Raji (cell line): ENCODE measurements around the gene SAT1.

Experiments used
- POLR2A ChIP-seq: IDR thresholded peaks from 2 replicates; pipeline ENCODE4 v1.6.1; 2011; ENCODE audit warnings: low read depth, low read length, control low read depth; ENCODE audit not compliant: insufficient read depth

SAT1 gene

DNA sequence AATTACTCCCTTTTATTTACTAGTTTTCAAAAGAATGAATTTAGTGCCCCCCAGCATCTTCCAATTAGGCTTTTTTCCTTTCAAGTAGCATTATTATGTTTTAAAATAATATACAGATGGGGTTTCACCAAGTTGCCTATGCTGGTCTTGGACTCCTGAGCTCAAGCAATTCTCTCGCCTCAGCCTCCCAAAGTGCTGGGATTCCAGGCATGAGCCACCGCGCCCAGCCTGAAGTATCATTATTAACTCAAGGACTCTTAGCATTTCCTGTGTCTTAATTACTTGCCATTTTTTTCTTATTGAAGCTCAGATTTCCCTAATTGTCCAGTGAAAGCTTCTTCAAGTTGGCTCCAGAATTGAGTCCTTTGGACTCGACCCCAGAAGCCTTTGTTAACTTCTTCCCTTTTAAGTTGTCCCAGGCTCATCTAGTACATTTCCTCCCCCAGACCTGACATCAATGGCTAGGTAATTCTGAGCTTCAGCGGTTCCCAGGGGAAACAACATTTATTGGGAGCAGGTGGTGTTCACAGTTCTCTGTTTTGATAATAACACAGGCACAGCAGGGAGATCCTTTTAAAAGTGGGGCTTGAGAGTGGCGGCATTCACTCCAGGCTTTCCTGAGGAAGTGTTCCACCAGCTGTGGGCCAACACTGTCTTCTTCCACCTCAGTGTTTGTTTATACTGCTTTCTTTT, 10.0 kb downstream of the SAT1 start:
- no peak for TF ChIP-seq POLR2A

DNA sequence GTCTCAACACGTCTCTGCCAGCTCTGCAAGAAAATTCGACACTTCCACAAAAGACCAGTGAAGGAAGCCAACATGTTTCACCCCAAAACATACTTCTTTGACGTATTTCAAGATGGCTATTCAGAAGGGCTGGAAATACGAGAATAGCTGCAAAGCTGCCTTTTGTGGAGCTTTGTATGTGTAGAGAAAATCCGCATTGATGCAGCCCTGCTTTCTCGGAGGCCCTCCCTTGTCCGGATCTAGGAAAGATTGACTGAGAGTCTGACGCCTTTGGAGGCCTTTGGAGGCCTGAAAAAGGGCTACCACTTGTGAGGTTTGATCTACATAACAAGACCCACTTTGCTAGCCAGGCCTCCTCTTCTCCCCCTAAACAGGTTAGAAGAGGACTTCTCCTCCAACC, 12.2 kb downstream of the SAT1 start:
- no peak for TF ChIP-seq POLR2A

DNA sequence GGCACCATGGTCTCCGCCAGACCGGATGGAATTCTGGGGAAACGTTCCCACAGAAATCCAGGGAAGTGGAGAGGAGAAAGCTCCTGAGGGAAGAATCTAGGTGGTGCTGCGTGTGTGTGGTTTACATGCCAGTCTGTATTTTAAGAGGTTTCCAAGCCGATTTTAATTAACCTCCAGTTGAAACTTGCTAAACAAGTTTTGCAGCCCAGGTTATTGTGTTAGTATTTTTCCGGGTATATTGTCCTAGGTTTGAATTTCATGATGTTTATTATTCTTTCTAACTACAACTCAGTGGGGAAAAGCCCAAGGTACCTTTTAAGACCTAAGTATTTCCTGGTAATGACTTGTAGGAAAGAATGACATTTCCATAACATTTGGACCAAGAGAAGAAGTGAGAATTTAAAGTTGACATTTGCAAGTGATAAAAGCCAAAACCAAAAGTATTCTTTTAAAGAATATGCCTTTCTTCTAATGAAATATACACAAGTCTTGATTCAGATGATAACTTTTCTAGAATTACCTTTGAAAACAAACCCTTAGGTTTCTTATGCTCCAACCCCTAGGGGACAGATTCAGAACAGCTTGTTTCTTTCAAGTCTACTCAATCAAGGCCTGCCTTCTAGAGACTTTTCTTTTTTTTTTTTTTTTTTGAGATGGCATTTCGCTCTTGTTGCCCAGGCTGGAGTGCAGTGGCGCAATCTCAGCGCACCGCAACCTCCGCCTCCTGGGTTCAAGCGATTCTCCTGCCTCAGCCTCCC, 14.6 kb downstream of the SAT1 start:
- TF ChIP-seq POLR2A, result no peak

DNA sequence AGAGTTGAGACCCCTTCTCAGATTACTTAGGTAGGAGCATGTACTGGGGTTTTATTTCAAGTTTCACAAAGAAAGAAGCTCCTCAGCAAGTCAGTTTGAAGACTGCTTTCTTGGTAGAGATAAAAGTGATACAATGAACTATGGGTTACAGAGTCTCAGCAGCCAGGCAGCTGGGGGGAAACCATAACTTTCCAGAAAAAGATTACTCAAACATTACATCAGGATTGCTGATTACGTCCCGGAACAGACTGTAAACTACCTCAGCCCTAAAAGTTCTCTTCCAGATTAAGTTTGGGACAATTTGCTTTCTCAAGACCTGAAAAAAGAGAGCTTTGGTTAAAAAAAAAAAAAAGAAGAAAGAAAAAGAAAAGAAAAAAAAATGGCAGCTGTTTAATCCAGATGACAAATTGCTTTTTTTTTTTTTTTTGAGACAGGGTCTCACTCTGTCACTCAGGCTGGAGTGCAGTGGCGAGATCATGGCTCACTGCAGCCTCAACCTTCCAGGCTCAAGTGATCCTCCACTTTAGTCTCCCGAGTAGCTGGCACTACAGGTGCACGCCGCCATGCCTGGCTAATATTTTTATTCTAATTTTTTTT, 16.6 kb downstream of the SAT1 start:
- no peak for TF ChIP-seq POLR2A

DNA sequence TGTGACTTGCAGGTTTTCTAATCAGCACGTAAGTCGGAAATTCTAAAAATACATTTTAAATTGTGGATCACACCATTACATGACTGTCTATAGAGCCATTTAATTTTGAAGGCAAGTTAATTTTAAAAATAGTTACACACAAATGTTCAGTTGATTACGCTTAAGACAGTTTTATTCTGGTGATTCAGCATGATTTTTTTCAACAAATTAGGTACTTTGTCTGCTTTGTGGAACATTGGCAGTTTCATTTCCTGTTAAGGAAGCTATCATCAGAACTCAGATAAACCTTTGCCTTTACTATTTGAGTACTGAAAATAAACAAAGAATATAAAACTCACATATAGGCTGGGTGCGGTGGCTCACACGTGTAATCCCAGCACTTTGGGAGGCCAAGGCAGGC, 19.5 kb downstream of the SAT1 start:
- TF ChIP-seq POLR2A, result no peak

DNA sequence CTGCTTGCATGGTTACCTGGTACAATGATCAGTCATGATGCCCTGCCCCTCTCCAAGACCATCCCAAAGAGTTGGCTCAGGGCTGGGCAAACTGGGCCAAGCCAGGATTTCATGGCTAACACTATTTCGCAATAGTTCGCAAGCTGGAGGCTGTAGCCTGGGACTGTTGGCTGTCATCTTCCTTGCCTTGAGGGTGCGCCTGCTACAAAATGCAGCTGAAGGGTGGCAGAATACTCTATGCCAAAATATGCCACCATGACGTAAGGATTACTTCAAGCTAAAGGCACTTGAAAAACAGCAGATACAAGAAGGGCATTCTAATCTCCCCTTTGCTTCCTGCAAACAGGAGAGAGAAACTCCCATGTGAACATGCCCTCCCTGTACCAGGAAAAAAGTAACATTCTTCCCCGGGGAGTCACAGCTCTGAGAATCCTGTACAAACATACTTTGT, 21.0 kb downstream of the SAT1 start:
- TF ChIP-seq POLR2A, result no peak

DNA sequence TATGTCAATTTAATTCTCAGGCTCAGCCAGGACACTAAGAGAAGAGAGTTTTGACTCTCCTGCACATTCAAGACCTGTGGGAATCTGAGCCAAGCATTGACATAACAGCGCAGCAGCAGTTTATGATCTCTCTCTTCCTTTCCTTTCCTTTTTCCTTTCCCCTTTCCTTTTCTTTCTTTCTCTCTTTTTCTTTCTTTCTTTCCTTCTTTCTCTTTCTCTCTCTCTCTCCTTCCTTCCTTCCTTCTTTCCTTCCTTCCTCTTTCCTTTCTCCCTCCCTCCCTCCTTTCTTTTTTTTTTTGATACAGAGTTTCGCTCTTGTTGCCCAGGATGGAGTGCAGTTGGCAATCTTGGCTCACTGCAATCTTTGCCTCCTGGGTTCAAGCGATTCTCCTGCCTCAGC, 21.6 kb downstream of the SAT1 start:
- no peak for TF ChIP-seq POLR2A

DNA sequence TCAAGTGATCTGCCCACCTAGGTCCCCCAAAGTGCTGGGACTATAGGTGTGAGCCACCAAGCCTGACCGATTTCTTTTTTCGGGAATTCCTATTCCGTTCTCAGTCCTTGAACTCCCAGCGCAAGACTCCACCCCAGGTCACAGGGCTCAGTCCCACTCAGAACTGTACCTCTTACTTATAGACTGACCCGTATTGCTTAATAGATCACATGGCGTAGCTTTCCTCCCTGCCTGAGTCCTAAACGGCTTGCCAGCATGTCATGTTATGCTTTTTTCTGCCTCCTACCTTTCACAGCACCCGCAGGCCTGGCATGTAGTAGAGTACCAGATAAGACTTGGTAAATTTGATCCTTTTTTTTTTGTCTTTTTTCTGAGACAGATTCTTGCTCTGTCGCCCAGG, 22.4 kb downstream of the SAT1 start:
- TF ChIP-seq POLR2A, result no peak

DNA sequence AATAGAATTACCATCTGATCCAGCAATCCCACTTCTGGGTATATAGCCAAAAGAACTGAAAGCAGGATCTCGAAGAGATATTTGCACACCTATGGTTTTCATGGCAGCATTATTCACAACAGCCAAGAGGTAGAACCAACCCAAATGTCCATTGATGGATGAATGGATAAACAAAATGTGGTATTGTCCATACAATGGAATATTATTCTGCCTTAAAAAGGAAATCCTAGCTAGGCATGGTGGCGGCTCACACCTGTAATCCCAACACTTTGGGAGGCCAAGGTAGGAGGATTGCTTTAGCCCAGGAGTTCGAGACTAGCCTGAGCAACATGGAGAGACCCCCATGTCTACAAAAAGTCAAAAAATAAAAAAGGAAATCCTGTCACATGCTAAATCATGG, 27.3 kb downstream of the SAT1 start:
- no peak for TF ChIP-seq POLR2A

DNA sequence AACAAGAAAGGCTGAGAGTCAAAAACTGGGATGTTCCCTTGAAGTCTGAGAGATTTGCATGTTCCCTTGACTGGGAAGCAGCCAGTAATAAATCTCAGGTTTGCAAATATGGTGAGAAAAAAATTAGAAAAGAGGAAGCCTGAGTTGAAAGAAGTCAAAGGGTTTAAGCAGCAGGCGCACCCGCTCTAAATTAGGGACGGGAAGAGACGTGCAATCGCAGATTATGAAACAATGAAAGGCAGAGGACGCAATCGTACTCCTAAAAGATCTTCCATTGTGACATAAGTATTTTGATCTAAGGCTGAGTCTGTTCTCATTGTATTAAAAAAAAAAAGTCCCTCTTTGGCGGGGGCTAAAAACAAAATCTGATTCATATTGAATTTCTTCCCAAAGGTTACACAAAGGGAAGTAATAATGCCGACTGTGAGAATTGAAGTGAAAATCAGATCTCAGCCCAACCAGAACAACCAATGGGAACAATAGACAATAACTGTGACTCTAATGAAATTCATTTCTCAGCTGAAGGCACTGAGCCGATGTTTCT, 28.2 kb downstream of the SAT1 start:
- no peak for TF ChIP-seq POLR2A

DNA sequence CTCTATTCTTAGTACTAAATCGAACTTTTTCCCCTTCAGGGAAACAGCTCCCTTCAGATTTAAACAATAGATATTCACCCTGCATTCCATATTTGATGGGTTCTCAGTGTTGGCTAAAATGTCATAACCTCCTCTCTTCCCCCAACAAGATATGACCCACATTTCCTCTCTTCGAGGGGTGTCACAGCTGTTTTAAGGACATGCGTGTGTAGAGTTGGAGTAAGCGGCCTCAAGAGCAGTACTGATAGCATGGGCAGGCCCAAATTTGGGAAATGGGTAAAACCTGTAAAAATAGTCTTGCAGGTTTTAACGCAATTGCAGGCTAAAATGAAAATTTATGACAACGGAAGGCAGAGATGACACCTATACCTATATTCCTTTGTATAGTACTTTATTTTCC, 28.7 kb downstream of the SAT1 start:
- no peak for TF ChIP-seq POLR2A

DNA sequence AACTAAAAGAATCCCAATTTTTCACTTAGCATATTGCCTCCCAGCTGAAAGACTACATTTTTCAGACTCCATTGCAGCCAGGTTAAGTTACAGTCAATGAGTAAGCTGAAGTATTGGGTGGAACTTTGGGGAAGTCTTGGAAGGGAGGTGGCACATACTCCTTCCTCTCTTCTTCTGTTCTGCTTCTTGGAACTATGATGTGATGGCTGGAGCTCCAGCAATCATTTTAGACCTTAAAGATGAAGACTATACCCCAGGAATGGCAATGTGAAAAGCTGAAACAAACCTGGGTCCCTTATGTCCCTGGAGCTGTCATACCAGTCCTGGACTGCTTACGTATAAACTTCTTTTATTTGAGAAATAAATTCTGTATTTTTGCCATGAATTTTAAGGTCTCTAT, 30.8 kb downstream of the SAT1 start:
- no peak for TF ChIP-seq POLR2A

DNA sequence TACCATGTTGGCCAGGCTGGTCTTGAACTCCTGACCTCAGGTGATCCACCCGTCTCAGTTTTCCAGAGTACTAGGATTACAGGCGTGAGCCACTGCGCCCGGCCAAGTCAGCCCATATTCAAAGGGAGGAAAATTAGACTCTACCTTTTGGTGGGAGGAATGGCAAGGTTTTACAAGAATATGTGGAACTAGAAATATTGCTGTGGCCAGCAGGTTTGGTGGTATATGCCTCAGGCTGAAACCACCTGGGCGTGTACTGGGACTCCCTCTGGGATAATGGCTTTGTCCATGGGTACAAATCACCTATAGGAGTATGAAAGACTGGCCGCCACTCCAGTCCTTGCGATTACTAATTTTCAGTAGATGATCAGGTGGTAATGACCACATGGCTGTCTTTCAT, 32.4 kb downstream of the SAT1 start:
- TF ChIP-seq POLR2A, result no peak

DNA sequence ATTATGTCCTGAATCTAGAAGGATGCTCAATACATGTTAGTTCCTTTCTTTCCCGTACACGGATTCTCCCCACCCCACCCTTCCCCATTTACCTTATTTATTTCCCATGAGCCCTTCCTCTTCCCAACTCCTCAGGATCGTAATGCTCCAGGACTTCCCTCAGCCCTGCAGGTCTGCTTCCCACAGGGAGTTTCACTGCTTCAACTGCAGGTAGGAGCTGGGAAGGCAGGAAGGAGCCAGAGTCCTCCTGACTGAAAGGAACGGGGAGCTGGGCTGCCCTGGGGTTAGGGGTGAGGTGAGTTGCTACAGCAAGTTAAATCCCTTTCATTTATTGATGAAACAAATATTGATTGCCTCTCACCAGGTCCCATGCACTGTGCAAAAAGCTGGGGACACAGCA, 33.2 kb downstream of the SAT1 start:
- no peak for TF ChIP-seq POLR2A

DNA sequence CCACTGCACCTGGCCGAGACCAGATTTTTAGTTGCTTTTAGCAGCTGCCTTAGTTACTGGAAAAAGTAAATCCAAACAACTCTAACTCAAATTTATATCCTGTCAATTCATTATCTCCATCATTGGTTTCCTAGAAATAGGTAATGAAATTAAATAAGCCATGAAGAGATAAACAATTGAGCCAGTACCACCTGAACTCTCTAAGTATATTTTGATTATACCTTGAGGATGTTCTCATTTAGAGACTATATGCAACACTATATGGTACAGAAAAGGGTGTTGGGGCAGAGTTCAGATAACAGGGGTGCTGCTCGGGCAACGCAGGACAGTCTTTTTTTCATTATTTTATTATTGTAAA, 35.0 kb downstream of the SAT1 start:
- TF ChIP-seq POLR2A, result no peak

DNA sequence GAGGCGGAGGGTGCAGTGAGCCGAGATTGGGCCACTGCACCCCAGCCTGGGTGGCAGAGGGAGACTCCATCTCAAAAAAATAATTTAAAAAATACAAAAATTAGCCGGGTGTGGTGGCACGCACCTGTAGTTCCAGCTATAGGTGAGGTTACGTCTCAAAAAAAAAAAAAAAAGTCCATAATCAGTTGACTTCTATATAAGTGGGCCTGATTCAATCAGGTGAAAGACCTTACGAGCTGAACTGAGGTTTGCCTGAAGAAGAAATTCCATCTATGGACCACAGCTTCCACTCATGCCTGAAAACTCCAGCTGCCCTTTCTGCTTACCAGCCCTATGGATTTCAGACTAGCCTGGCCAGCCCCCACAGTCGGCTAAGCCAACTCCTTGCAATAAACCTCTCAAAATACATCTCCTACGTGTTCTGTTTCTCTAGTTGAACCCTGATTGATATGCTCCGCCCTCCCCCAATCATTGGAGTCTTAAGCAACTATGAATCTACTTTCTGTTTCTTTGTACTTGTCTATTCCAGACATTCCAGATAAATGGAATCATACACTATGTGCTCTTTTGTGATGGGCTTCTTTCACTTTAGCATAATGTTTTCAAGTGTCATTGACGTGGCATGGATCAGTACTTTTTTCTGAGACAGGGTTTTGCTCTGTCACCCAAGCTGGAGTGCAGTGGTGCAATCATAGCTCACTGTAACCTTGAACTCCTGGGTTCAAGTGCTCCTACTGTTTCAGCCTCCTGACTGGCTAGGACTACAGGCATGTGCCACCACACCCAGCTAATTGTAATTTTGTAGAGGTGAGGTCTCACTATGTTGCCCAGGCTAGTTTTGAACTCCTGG, 36.6 kb downstream of the SAT1 start:
- no peak for TF ChIP-seq POLR2A

DNA sequence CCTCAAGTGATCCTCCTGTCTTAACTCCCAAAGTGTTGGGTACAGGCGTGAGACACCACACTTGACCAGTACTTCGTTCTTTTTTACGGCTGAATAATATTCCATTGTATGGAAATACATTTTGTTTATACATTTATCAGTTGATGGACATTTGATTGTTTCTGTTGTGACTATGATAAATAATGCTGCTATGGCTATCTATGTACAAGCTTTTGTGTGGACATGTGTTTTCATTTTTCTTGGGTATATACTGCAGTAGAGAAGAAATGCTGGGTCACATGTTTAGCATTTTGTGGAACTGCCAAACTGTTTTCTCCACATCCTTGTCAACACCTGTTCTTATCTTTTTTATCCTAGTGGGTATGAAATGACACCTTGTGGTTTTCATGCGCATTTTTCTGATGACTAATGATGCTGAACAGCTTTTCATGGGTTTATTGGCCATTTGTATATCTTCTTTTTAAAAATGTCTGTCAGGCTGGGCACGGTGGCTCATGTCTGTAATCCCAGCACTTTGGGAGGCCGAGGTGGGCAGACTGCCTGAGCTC, 37.3 kb downstream of the SAT1 start:
- no peak for TF ChIP-seq POLR2A
